IMR-90 (cell line): ENCODE data around the gene ZNF316. TPM values are rescaled to one million over a fixed set of nuclear protein-coding genes. Genes with fewer than 3 reads are reported as not detected.

ENCODE experiments used
- ATAC-seq: fragments of 200-7000 bp; cut with Tn5 transposase; 2 replicates; pipeline ENCODE4 v1.9.1; 2020; ENCODE audit warnings: low read depth, mild to moderate bottlenecking, moderate library complexity
- BruUV-seq: library from RNA; stranded (reverse); fragments of 400-500 nt; replicated peaks from 2 replicates; lab custom pipeline; 2021; lab: Mats Ljungman, UMichigan
- CTCF ChIA-PET: fragments of 300-600 bp; formaldehyde crosslinking; extraction: SDS; loops from one replicate; lab custom pipeline; 2021; ENCODE audit warnings: antibody characterized with exemption; lab: Yijun Ruan, JAX
- POLR2A ChIA-PET: fragments of 300-600 bp; sonication (Branson Sonifier 250); formaldehyde crosslinking; loops from one replicate; lab custom pipeline; 2022; ENCODE audit warnings: antibody characterized with exemption; ENCODE audit not compliant: unreplicated experiment; lab: Charles Lee
- DNase-seq: peaks from one replicate; pipeline ENCODE4 v3.0.0; 2013
- H2AFZ ChIP-seq: replicated peaks from 2 replicates; pipeline ENCODE3; 2013; ENCODE audit warnings: low read length, mild to moderate bottlenecking; ENCODE audit not compliant: poor library complexity
- H2AK5ac ChIP-seq: 2 replicates; pipeline ENCODE4 v1.6.1; 2013; ENCODE audit warnings: low read depth, low read length, inconsistent platforms
- H2AK9ac ChIP-seq: replicated peaks from 2 replicates; pipeline ENCODE3; 2013; ENCODE audit warnings: mild to moderate bottlenecking, low read depth, low read length, moderate library complexity; ENCODE audit not compliant: poor library complexity
- H2BK120ac ChIP-seq: 2 replicates; pipeline ENCODE4 v1.6.1; 2013; ENCODE audit warnings: low read depth, low read length, inconsistent platforms
- H2BK15ac ChIP-seq: 3 replicates; pipeline ENCODE4 v1.6.1; 2013; ENCODE audit warnings: low read depth, low read length, inconsistent platforms
- H2BK20ac ChIP-seq: 2 replicates; pipeline ENCODE4 v1.6.1; 2013; ENCODE audit warnings: low read depth, mild to moderate bottlenecking, inconsistent platforms, low read length, moderate library complexity
- H2BK5ac ChIP-seq: 2 replicates; pipeline ENCODE4 v1.6.1; 2013; ENCODE audit warnings: mild to moderate bottlenecking, low read depth, low read length, inconsistent platforms; ENCODE audit not compliant: poor library complexity, severe bottlenecking
- H3K14ac ChIP-seq: replicated peaks from 2 replicates; pipeline ENCODE4 v1.6.1; 2013; ENCODE audit warnings: low read depth, low read length, inconsistent platforms
- H3K18ac ChIP-seq: 2 replicates; pipeline ENCODE4 v1.6.1; 2013; ENCODE audit warnings: low read depth, low read length, control low read depth
- H3K23ac ChIP-seq: 2 replicates; pipeline ENCODE4 v1.6.1; 2013; ENCODE audit warnings: low read depth, low read length, inconsistent platforms
- H3K27ac ChIP-seq: 2 replicates; pipeline ENCODE4 v1.5.1; 2013; ENCODE audit warnings: mild to moderate bottlenecking, control low read depth, low read length; ENCODE audit not compliant: insufficient read depth
- H3K27me3 ChIP-seq: 2 replicates; pipeline ENCODE4 v1.6.1; 2013; ENCODE audit warnings: low read length; ENCODE audit not compliant: control insufficient read depth, insufficient read depth
- H3K36me3 ChIP-seq: 2 replicates; pipeline ENCODE4 v1.6.1; 2013; ENCODE audit warnings: low read length, mixed read lengths; ENCODE audit not compliant: control insufficient read depth, insufficient read depth
- H3K4ac ChIP-seq: 2 replicates; pipeline ENCODE4 v1.6.1; 2013; ENCODE audit warnings: low read depth, low read length, inconsistent platforms
- H3K4me1 ChIP-seq: 2 replicates; pipeline ENCODE4 v1.6.1; 2013; ENCODE audit warnings: low read length, mixed read lengths; ENCODE audit not compliant: control insufficient read depth, insufficient read depth
- H3K4me2 ChIP-seq: 2 replicates; pipeline ENCODE4 v1.6.1; 2013; ENCODE audit warnings: low read depth, mild to moderate bottlenecking, control low read depth, low read length, moderate library complexity
- H3K4me3 ChIP-seq: 2 replicates; pipeline ENCODE4 v1.5.1; 2013; ENCODE audit warnings: low read depth, mild to moderate bottlenecking, control low read depth, low read length, moderate library complexity; ENCODE audit not compliant: insufficient read depth
- H3K56ac ChIP-seq: 2 replicates; pipeline ENCODE4 v1.6.1; 2013; ENCODE audit warnings: low read length, inconsistent platforms; ENCODE audit not compliant: insufficient read depth; ENCODE audit errors: extremely low read depth
- H3K79me1 ChIP-seq, 2 experiments: 2 replicates each; pipeline ENCODE4 v1.6.1; 2013; ENCODE audit warnings: low read length in 2 of 2, inconsistent platforms in 1 of 2, low read depth in 1 of 2
- H3K9ac ChIP-seq: 2 replicates; pipeline ENCODE4 v1.6.1; 2013; ENCODE audit warnings: low read depth, low read length, control low read depth
- H3K9me1 ChIP-seq: 2 replicates; pipeline ENCODE4 v1.6.1; 2013; ENCODE audit warnings: low read length, inconsistent platforms; ENCODE audit not compliant: insufficient read depth
- H3K9me3 ChIP-seq: 2 replicates; pipeline ENCODE4 v1.6.1; 2013; ENCODE audit warnings: low read length; ENCODE audit not compliant: control insufficient read depth, insufficient read depth
- H4K20me1 ChIP-seq: 2 replicates; pipeline ENCODE4 v1.6.1; 2013; ENCODE audit warnings: low read length, inconsistent platforms; ENCODE audit not compliant: insufficient read depth
- H4K5ac ChIP-seq: 2 replicates; pipeline ENCODE4 v1.6.1; 2013; ENCODE audit warnings: mild to moderate bottlenecking, low read depth, low read length, control low read depth
- H4K8ac ChIP-seq, 2 experiments: 2 replicates each; pipeline ENCODE4 v1.6.1; 2013; ENCODE audit warnings: low read depth in 2 of 2, low read length in 2 of 2, control low read depth in 1 of 2, inconsistent platforms in 1 of 2
- H4K91ac ChIP-seq: 2 replicates; pipeline ENCODE4 v1.6.1; 2013; ENCODE audit warnings: low read depth, low read length, inconsistent platforms; ENCODE audit not compliant: insufficient read depth
- MAZ ChIP-seq: IDR thresholded peaks from 2 replicates; pipeline ENCODE4 v1.6.1; 2012; ENCODE audit warnings: low read depth, mild to moderate bottlenecking, low read length, improper control_type of control experiment, moderate library complexity, borderline replicate concordance
- WGBS, 2 experiments: methylation state at CpG; one replicate each; pipeline versions ENCODE4 v1.1.5 to v1.1.7; 2013; ENCODE audit warnings: missing lambda C conversion rate in 2 of 2; ENCODE audit not compliant: insufficient read length in 1 of 2; ENCODE audit errors: extremely low coverage in 2 of 2; 5-methylcytosine and 5-hydroxymethylcytosine counted together
- dilution Hi-C: fragments of 300-500 bp; cut with HindIII; formaldehyde crosslinking; loops from one replicate; pipeline ENCODE4 v1.14.3; 2018; ENCODE audit warnings: low sequenced_read_pairs; ENCODE audit not compliant: unreplicated experiment
- in situ Hi-C: fragments of 300-500 bp; cut with MboI; formaldehyde crosslinking; loops from 3 replicates; pipeline ENCODE4 v1.14.3; 2019; ENCODE audit warnings: low sequenced_read_pairs, inconsistent platforms, mixed read lengths
- intact Hi-C: fragments of 100-400 bp; cut with micrococcal nuclease; formaldehyde crosslinking; loops from 2 replicates; pipeline ENCODE4 v1.10.0; 2022
- polyA plus RNA-seq, 3 experiments: library from polyadenylated mRNA; depleted of rRNA; stranded (reverse); fragments of >200 nt; gene quantifications; 2 replicates each; pipeline ENCODE4 v1.2.3, GENCODE V29; 2012; ENCODE audit warnings: low replicate concordance in 1 of 3
- total RNA-seq: library from RNA; depleted of rRNA; stranded (reverse); fragments of >200 nt; gene quantifications from 2 replicates; pipeline ENCODE4 v1.2.3, GENCODE V29; 2012

The ZNF316 gene
- total and polyA plus RNA-seq, 2 of the 4 experiments (the other 2 are of a cell fraction), result 3.2 to 7.2 TPM

DNA sequence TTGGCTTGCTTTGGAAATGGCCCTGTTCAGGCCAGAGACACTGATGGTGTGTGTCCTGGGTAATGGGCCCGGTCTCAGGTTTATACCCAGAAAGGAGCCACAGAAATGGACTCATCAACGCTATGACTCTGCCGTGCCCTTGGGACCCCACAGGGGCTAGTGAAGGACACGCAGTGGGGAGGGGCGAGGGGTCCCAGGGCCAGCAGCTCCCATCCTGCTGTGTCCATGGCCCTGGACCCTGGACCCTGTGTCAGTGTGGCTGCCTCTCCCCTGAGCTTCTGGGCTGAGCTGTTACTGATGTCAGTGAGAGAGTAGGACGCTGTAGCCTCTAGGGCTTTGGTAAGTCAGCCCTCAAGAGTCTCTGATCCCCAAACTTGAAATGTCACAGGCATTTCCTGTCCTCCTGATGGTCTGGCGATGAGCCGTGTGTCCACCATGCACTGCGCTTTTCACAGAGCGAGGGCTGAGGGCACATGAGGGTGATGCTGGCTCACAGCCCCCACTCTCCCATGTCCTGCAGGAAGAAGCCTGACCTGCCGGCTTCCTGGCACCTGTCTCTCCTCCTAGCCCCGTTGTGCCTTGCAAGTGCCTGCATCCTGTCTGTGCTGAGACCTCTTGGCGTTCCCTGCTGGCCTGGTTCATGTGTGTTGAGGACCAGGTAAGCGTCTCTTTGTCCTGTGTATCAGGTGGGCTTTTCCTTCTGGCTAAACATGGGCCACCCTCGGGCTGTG lies 4.4 kb downstream of the ZNF316 start:
- no TSS peak for BruUV-seq

More for the DNA sequence above, 4.4 kb downstream of the ZNF316 start:
- in situ Hi-C loops (no loop called here), dilution Hi-C loops (no loop called here), intact Hi-C loops (no loop called here)
- no peak for TF ChIP-seq MAZ
- Histone ChIP-seq H3K36me3 (peaks cover 54% of the 10 kb centered on the region), H2AFZ (no peak overlapping the region), H2BK5ac (no peak overlapping the region), H3K4me1 (peaks cover 5% of the 10 kb centered on the region), H3K27me3 (no peaks in the 10 kb centered on the region), H3K4me2 (no peak overlapping the region), H4K8ac (no peak overlapping the region), H3K4me3 (no peak overlapping the region), H3K27ac (no peak overlapping the region), H3K23ac (no peak overlapping the region), H3K79me1 (peaks cover 19 to 46% of the 10 kb centered on the region in 2 experiments), H3K9me3 (no peaks in the 10 kb centered on the region), H2BK20ac (no peak overlapping the region), H4K5ac (no peak overlapping the region), H3K14ac (no peak overlapping the region), H3K56ac (no peak overlapping the region), H4K20me1 (0 out of 2 replicates have a peak, but pooled peaks cover 7% of the 10 kb centered on the region), H2AK5ac (no peak overlapping the region), H2BK15ac (no peak overlapping the region), H2BK120ac (no peak overlapping the region), H3K9ac (no peak overlapping the region), H3K4ac (no peak overlapping the region), H3K18ac (no peak overlapping the region), H3K9me1 (peaks cover 7% of the 10 kb centered on the region; the same call in 1 of the 2 replicates), H4K91ac (no peak overlapping the region), H2AK9ac (no peak overlapping the region)
- CTCF ChIA-PET, result no interaction called here
- POLR2A ChIA-PET, result no interaction called here
- ATAC-seq (no peak), DNase-seq (no peak)
- 94% methylated on average over 6 of the region's 15 CpGs; no CpG with 5 or more reads in 1 of the 2 experiments for WGBS, 2 experiments
